Mucosa of stomach (tissue), 1 donor: Measurements from ENCODE around the gene OCA2.

Source experiments
- H3K27me3 ChIP-seq: one replicate; pipeline ENCODE4 v1.7.0; 2013; ENCODE audit warnings: mild to moderate bottlenecking, low read length; ENCODE audit not compliant: control insufficient read depth, insufficient read depth
- H3K36me3 ChIP-seq: one replicate; pipeline ENCODE4 v1.7.0; 2013; ENCODE audit warnings: low read length; ENCODE audit not compliant: control insufficient read depth, insufficient read depth
- H3K4me1 ChIP-seq: one replicate; pipeline ENCODE4 v1.7.0; 2013; ENCODE audit warnings: mild to moderate bottlenecking, low read length; ENCODE audit not compliant: control insufficient read depth, insufficient read depth
- H3K4me3 ChIP-seq: one replicate; pipeline ENCODE4 v1.7.0; 2013; ENCODE audit warnings: low read length
- H3K9ac ChIP-seq: one replicate; pipeline ENCODE4 v1.7.0; 2013; ENCODE audit warnings: mild to moderate bottlenecking, low read length, moderate library complexity
- H3K9me3 ChIP-seq: one replicate; pipeline ENCODE4 v1.7.0; 2013; ENCODE audit warnings: mild to moderate bottlenecking, low read length, moderate library complexity; ENCODE audit not compliant: control insufficient read depth
- donor health status: Pancreatic carcinoma.

OCA2 gene

DNA sequence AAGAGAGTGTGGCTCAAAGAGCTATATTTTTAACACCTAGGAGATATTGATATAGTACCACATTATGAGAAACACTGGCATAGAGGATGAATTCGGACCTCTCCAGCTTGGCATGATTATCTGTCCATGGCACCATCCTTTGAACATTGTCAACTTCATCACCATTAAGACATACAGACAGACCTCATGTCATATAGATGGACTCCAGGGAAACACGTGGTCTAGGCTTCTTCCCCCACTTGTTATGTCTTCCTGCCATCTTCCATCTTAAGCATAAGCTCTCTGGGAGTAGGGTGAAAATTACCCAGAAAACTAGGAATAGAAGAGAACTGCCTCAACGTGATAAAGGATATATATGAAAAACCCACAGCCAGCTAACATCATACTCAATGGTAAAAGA lies 51.8 kb downstream of the OCA2 start:
- no peaks in the 10 kb centered on the region for H3K36me3 ChIP-seq

DNA sequence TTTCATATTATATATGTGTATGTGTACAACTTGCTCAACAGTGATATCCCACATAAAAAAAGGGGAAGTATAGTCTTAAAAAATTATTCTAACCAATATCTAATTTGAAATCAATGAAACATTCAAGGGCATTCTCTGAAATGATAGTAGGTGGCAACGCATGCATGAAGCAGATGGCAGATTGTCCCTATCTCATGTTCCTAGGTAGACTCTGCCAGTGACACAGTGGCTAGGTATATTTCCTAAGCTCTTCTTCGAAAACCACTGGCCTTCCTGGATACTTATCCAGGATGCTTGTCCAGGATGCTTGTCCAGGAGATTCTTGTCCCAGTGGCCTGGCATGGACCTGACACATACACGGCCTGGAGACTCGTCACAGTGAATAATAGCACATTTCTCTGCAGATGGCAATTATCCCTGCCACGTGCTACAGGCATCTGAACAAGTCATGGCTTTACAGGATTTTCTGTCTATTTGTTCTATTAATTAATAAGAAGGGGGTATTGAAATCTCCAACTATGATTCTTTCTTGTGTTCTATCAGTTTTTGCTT lies 54.9 kb downstream of the OCA2 start:
- Histone ChIP-seq H3K4me3 (no peak overlapping the region), H3K27me3 (no peaks in the 10 kb centered on the region), H3K4me1 (no peaks in the 10 kb centered on the region), H3K9ac (no peak overlapping the region), H3K36me3 (no peaks in the 10 kb centered on the region), H3K9me3 (no peaks in the 10 kb centered on the region)

More for the DNA sequence above, 51.8 kb downstream of the OCA2 start:
- H3K27me3 ChIP-seq, result no peaks in the 10 kb centered on the region
- no peak overlapping the region for H3K9ac ChIP-seq
- no peaks in the 10 kb centered on the region for H3K4me1 ChIP-seq
- no peak overlapping the region for H3K4me3 ChIP-seq
- H3K9me3 ChIP-seq, result no peaks in the 10 kb centered on the region

DNA sequence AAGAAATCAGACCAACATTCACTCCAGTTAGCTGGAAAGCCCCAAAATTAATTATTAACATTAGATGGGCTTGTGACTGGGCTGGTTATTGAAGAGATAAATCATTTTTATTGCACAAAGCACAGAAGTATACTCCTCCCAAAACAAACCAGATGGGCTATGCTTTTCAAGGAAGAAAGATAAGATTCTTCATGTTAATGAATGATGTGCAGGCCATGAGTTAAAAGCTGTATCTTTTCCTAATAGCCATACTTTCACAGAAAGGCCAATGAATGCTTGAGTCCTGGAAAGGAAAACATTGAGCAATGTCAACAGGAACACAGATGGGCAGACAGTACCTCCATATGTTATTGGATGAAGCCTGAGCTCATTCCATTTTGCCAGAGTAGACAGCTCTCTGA lies 55.4 kb downstream of the OCA2 start:
- no peaks in the 10 kb centered on the region for H3K27me3 ChIP-seq
- H3K36me3 ChIP-seq, result no peaks in the 10 kb centered on the region
- no peak overlapping the region for H3K9ac ChIP-seq
- no peak overlapping the region for H3K4me3 ChIP-seq
- H3K4me1 ChIP-seq, result no peaks in the 10 kb centered on the region
- no peaks in the 10 kb centered on the region for H3K9me3 ChIP-seq

DNA sequence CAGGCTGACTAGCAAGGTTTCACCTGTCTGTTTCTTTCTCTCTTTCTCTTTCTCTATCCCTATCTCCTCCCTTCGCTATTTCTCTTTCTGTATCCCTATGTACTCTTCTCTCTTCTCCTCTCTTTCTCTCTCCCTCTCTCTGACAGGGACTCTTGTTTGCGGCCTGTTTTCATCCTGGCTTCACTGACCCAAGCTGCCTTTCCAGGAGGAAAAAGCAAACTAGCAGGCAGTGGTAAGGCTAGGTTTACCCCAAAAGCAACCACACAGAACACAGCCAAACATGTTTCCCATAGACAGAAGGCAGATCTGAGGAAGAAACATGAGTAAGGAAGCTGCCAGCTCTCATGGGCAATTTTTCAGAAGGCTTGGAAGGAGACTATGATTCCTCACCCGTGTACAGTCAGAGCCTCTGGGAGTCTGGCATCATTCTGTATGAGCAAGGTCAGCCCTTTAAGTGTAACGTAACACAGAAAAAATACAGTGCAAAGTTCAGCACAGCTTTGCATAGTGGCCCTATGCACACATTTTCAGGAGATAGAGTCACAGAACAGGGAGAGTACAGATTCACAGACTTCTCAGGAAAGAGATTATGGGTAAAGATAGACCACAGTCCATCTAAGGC lies 61.0 kb downstream of the OCA2 start:
- Histone ChIP-seq H3K27me3 (no peaks in the 10 kb centered on the region), H3K9me3 (no peaks in the 10 kb centered on the region), H3K36me3 (no peaks in the 10 kb centered on the region), H3K4me1 (no peaks in the 10 kb centered on the region), H3K9ac (no peak overlapping the region), H3K4me3 (no peak overlapping the region)

DNA sequence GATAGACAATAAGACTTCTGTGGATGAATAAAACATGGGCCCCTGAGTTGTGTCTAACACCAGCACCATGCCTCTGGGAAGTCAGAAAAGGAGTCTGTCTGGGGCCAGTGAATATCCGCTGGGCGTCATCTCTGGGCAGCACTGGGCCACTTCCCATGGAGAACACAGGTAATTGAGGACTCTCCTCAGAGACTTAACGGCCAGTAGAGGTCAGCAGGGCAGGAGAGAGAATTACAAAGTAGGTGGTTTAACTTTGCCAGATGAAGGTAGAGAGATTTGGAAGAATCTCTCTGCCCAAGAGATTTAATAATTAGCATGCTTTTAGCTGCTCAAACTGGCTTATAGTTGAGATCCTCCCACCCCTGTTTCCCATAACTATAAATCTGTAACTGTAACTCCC lies 65.7 kb downstream of the OCA2 start:
- H3K9me3 ChIP-seq, result no peaks in the 10 kb centered on the region
- no peak overlapping the region for H3K9ac ChIP-seq
- no peaks in the 10 kb centered on the region for H3K27me3 ChIP-seq
- H3K36me3 ChIP-seq, result no peaks in the 10 kb centered on the region
- no peak overlapping the region for H3K4me3 ChIP-seq
- H3K4me1 ChIP-seq, result no peaks in the 10 kb centered on the region

DNA sequence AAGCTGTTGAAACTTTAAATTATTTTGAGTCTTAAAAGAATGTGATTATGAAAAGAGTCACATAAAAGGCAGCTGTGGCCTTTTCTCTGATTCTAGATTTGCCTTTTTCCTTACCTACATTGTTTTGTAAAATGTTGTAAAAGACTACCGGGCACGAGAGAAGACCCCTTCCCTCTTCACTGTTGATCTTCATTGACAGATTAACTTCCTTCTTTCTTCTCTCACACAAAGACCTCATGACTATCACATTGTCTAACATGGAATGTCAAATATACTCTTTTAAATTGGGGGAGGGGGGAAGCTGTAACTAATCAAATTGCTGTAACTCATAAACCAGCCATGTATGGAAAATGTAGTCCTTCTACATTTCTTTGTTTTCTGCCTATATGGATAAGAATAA lies 68.3 kb downstream of the OCA2 start:
- H3K4me1 ChIP-seq, result no peaks in the 10 kb centered on the region
- no peaks in the 10 kb centered on the region for H3K27me3 ChIP-seq
- H3K9ac ChIP-seq, result no peak overlapping the region
- H3K9me3 ChIP-seq, result no peaks in the 10 kb centered on the region
- H3K4me3 ChIP-seq, result no peak overlapping the region
- H3K36me3 ChIP-seq, result no peaks in the 10 kb centered on the region

DNA sequence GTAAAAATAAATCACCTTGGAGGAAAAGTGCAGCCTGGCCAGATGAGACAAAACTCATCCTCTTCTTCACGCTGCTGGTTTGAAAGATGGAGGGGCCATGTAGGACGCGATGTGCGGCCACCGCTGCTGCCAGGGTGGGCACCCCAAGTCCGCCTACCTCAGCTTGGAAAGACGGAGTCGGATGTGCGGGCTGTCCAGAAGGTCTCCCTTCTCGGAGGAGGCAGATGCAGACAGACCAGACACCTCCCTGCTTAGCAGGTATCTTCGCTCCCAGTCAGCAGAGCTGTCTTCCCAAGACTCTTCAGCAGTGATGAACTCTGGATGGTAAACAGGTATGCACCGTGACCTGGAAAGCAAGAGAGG lies 71.4 kb downstream of the OCA2 start:
- H3K9ac ChIP-seq, result no peak overlapping the region
- H3K4me3 ChIP-seq, result no peak overlapping the region
- H3K4me1 ChIP-seq, result no peaks in the 10 kb centered on the region
- no peaks in the 10 kb centered on the region for H3K27me3 ChIP-seq
- H3K36me3 ChIP-seq, result no peaks in the 10 kb centered on the region
- H3K9me3 ChIP-seq, result no peaks in the 10 kb centered on the region

DNA sequence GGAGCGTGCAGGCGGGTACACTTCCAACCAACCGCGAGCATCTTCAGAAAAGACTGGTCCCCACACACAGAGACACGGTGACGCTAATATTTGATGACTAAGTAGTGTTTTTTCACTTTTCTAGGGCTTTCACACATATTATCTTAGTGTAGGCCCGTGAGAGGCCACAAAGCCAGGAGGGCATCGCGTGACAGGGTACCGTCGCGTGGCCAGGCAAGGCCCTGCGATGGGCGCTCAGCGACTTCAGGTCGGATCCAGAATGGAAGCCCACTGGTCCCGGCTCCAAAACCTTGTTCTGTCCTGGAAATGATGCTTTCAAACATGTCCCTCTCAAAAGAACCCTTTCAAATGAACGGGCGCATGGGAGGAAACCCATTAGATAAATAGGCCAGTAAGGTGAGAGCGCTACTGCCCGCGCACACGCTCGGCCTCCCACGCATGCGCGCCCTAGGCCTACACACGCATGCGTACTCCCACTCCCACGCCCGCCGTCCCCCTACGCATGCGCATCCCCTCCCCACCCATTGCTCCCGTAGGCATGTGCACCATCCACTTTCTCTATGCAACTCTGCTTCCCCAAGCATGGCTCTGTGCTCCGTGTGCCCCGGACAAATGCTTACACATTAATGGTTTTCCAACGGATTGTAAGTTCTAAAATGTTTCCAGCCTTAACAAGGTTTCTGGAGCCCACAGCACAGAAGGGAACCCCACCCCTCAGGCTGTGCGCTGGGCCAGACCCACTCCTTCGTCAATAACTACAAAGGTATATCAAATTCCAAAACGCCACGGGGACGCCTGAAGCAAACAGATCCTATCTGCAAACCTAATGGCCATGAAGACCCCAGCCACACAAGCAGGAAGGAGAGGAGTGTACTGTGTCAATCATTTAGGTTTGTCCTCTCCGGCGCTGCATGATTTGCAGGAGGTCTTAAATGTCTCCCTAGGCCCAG lies 72.1 kb downstream of the OCA2 start:
- no peak overlapping the region for H3K9ac ChIP-seq
- H3K36me3 ChIP-seq, result no peaks in the 10 kb centered on the region

DNA sequence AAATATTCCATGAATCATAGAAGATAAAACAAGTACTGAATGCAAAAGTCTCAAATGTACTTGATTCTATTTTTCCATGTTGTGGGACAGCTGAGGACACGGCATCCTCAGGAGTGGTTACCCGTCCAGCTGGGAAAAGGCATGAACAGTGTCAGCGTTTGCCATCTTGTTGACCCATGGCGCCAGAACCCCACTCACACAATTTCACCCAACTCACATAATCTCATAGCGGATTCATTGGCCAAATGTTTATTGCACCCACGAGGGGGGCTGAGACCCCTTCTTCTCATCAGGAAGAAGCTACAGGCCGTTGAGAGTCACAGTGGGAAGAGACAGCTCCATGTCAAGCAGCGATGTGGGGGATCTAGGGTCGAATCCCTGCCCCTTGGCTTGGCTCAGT lies 72.9 kb downstream of the OCA2 start:
- Histone ChIP-seq H3K4me1 (no peaks in the 10 kb centered on the region), H3K27me3 (no peaks in the 10 kb centered on the region), H3K9me3 (no peaks in the 10 kb centered on the region), H3K36me3 (no peaks in the 10 kb centered on the region), H3K9ac (no peak overlapping the region), H3K4me3 (no peak overlapping the region)

More for the DNA sequence above, 72.1 kb downstream of the OCA2 start:
- no peaks in the 10 kb centered on the region for H3K4me1 ChIP-seq
- no peaks in the 10 kb centered on the region for H3K9me3 ChIP-seq
- H3K27me3 ChIP-seq, result no peaks in the 10 kb centered on the region
- H3K4me3 ChIP-seq, result no peak overlapping the region

DNA sequence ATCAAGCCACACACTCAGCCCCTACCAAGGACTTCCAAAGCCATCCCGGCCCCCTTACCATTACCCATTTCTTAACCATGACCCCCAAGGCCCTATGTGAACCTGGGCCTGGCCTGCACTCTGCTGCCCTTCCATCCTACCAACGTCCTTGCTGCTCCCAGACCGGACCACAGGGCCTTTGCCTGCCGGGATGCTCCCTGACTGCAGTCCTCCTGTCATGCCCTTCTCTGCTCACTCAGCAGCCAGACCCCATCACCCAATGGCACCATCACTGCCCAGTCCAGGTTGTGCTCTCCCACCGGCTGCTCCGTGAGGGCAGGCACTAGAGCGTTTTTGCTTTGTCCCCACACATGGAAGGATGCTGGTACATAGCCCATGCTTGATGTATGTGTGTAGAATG lies 73.7 kb downstream of the OCA2 start:
- no peak overlapping the region for H3K4me3 ChIP-seq
- H3K9me3 ChIP-seq, result no peaks in the 10 kb centered on the region
- H3K27me3 ChIP-seq, result no peaks in the 10 kb centered on the region
- H3K4me1 ChIP-seq, result no peaks in the 10 kb centered on the region
- H3K36me3 ChIP-seq, result no peaks in the 10 kb centered on the region
- no peak overlapping the region for H3K9ac ChIP-seq

DNA sequence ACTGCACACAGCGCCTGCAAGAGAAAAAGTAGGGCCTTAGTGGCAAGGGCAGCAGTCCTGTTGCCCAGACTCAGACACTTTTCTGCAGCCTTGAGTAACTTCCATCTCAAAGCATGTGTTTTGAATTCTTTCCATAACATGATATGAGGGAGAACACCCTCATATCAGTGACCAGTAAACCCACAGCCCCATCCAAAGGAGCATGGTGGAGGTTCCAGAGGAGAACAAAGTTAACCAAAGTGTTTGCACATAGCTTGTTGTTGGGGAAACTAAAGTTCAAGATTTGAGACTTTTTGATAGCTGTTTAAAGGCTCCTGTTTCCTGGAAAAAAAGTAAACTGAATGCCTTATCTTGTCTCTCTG lies 74.2 kb downstream of the OCA2 start:
- H3K4me3 ChIP-seq, result no peak overlapping the region
- H3K9ac ChIP-seq, result no peak overlapping the region
- no peaks in the 10 kb centered on the region for H3K9me3 ChIP-seq
- no peaks in the 10 kb centered on the region for H3K27me3 ChIP-seq
- no peaks in the 10 kb centered on the region for H3K4me1 ChIP-seq
- H3K36me3 ChIP-seq, result no peaks in the 10 kb centered on the region
